NB4 (cell line): ENCODE results near the gene TRERF1.
A peak's percentile ranks its signal among the peaks of the same experiment; 100 is the strongest.

Experiments used
- DNase-seq: peaks from one replicate; pipeline ENCODE4 v3.0.0; 2010; ENCODE audit warnings: low read depth
- H3K4me3 ChIP-seq: one replicate; pipeline ENCODE4 v1.5.1; 2011; ENCODE audit warnings: mild to moderate bottlenecking, low read depth, low read length, moderate library complexity
- CTCF ChIP-seq: IDR thresholded peaks from one replicate; pipeline ENCODE4 v1.5.1; 2012; ENCODE audit warnings: low read depth, low read length
- MAX ChIP-seq: IDR thresholded peaks from 2 replicates; pipeline ENCODE4 v1.6.1; 2011; ENCODE audit warnings: low read depth, low read length
- MYC ChIP-seq: IDR thresholded peaks from 2 replicates; pipeline ENCODE4 v1.6.1; 2011; ENCODE audit warnings: low read depth, low read length
- POLR2A ChIP-seq: IDR thresholded peaks from 2 replicates; pipeline ENCODE4 v1.6.1; 2011; ENCODE audit warnings: mild to moderate bottlenecking; ENCODE audit not compliant: insufficient read length; ENCODE audit errors: extremely low read depth

Gene TRERF1

GRCh38 chr6:42179261-42179944 lies 272.3 kb downstream of the TRERF1 start:
- TF ChIP-seq CTCF (no peak), MAX (no peak), MYC (no peak), POLR2A (no peak)
- no peak overlapping the region for H3K4me3 ChIP-seq
- no peak for DNase-seq

GRCh38 chr6:42177514-42178364 lies 274.0 kb downstream of the TRERF1 start:
- DNase-seq: no peak
- TF ChIP-seq MYC: no peak
- no peak for TF ChIP-seq POLR2A
- no peak for TF ChIP-seq MAX
- TF ChIP-seq CTCF: no peak

GRCh38 chr6:42176981-42177380 lies 274.7 kb downstream of the TRERF1 start:
- H3K4me3 ChIP-seq: no peak overlapping the region
- no peak for TF ChIP-seq POLR2A
- TF ChIP-seq MYC: no peak
- no peak for TF ChIP-seq CTCF
- no peak for TF ChIP-seq MAX
- DNase-seq: no peak

More at GRCh38 chr6:42177514-42178364, 274.0 kb downstream of the TRERF1 start:
- H3K4me3 ChIP-seq: no peak overlapping the region

GRCh38 chr6:42175860-42176259 lies 275.9 kb downstream of the TRERF1 start:
- TF ChIP-seq MAX (no peak), MYC (no peak), POLR2A (no peak), CTCF (peak; percentile 39)
- no peak overlapping the region for H3K4me3 ChIP-seq
- peak; percentile 28 for DNase-seq
